SK-N-SH (cell line): ENCODE results near the gene ADCY1. TPM values are rescaled to one million over a fixed set of nuclear protein-coding genes. Genes with fewer than 3 reads are reported as not detected.

ENCODE experiments used
- CTCF ChIA-PET: fragments of 300-600, 350-600 bp; formaldehyde crosslinking; extraction: SDS; loops from one replicate; lab custom pipeline; 2021; lab: Yijun Ruan, JAX
- POLR2A ChIA-PET: fragments of 350-600 bp; sonication (Branson Sonifier 250); formaldehyde crosslinking; extraction: SDS; loops from one replicate; lab custom pipeline; 2020; ENCODE audit warnings: antibody characterized with exemption, inconsistent platforms; lab: Yijun Ruan, JAX
- DNase-seq: peaks from one replicate; pipeline ENCODE4 v3.0.0; 2012
- H2AFZ ChIP-seq: fragments of 200-600 bp; sonication (generic); 2 replicates; pipeline ENCODE4 v1.8.1; 2016; ENCODE audit warnings: antibody characterized with exemption, mild to moderate bottlenecking, low read depth
- H3F3A ChIP-seq: fragments of 200-600 bp; sonication (generic); replicated peaks from 2 replicates; pipeline ENCODE3; 2016; ENCODE audit warnings: antibody characterized with exemption, mild to moderate bottlenecking; ENCODE audit not compliant: insufficient read depth
- H3K27ac ChIP-seq, 2 experiments: fragments of 200-500 bp in 1 of 2; fragments of 200-600 bp in 1 of 2; sonication (Bioruptor generic) in 1 of 2; sonication (generic), shearing (Covaris generic) in 1 of 2; 2 replicates each; pipeline versions ENCODE4 v1.5.1 to v1.6.1; 2014 to 2016; ENCODE audit warnings: low read depth in 2 of 2, inconsistent platforms in 1 of 2, low read length in 1 of 2, mild to moderate bottlenecking in 1 of 2, mixed read lengths in 1 of 2
- H3K27me3 ChIP-seq: fragments of 200-600 bp; sonication (generic), shearing (Covaris generic); 2 replicates; pipeline ENCODE4 v1.6.1; 2016; ENCODE audit warnings: mixed run types; ENCODE audit not compliant: insufficient read depth
- H3K36me3 ChIP-seq, 2 experiments: fragments of 200-500 bp in 1 of 2; fragments of 200-600 bp in 1 of 2; sonication (Bioruptor generic) in 1 of 2; sonication (generic) in 1 of 2; replicated peaks in 1 of 2; 2 replicates each; pipeline versions ENCODE3 to v1.5.1; 2014 to 2016; ENCODE audit warnings: low read length in 1 of 2, mild to moderate bottlenecking in 1 of 2; ENCODE audit not compliant: insufficient read depth in 2 of 2, control insufficient read depth in 1 of 2
- H3K4me1 ChIP-seq, 2 experiments: fragments of 200-500 bp in 1 of 2; fragments of 200-600 bp in 1 of 2; sonication (Bioruptor generic) in 1 of 2; sonication (generic), shearing (Covaris generic) in 1 of 2; 2 replicates each; pipeline versions ENCODE4 v1.5.1 to v1.6.1; 2014 to 2016; ENCODE audit warnings: low read depth in 1 of 2, low read length in 1 of 2, mixed run types in 1 of 2; ENCODE audit not compliant: insufficient read depth in 2 of 2, control insufficient read depth in 1 of 2
- H3K4me2 ChIP-seq: fragments of 200-600 bp; sonication (generic), shearing (Covaris generic); 2 replicates; pipeline ENCODE4 v1.6.1; 2017; ENCODE audit warnings: mixed run types
- H3K4me3 ChIP-seq, 2 experiments: fragments of 200-500 bp in 1 of 2; fragments of 200-600 bp in 1 of 2; sonication (Bioruptor generic) in 1 of 2; sonication (generic), shearing (Covaris generic) in 1 of 2; 2 replicates each; pipeline versions ENCODE4 v1.5.1 to v1.8.1; 2014 to 2016; ENCODE audit warnings: low read depth in 2 of 2, inconsistent platforms in 1 of 2, low read length in 1 of 2, mild to moderate bottlenecking in 1 of 2, mixed read lengths in 1 of 2, moderate library complexity in 1 of 2
- H3K79me2 ChIP-seq: fragments of 200-600 bp; sonication (generic); 2 replicates; pipeline ENCODE4 v1.8.1; 2017; ENCODE audit warnings: mild to moderate bottlenecking; ENCODE audit not compliant: insufficient read depth
- H3K9ac ChIP-seq: fragments of 200-600 bp; sonication (generic); 2 replicates; pipeline ENCODE4 v1.6.1; 2017; ENCODE audit warnings: mixed run types
- H3K9me2 ChIP-seq: fragments of 200-600 bp; sonication (generic); 2 replicates; pipeline ENCODE4 v1.6.1; 2017; ENCODE audit warnings: mixed run types
- H3K9me3 ChIP-seq: fragments of 200-600 bp; sonication (generic); 2 replicates; pipeline ENCODE4 v1.6.1; 2017; ENCODE audit warnings: mixed run types, mild to moderate bottlenecking, moderate library complexity
- H4K20me1 ChIP-seq: fragments of 200-600 bp; sonication (generic); 2 replicates; pipeline ENCODE4 v1.6.1; 2017; ENCODE audit warnings: mild to moderate bottlenecking, mixed run types; ENCODE audit not compliant: insufficient read depth
- CHD2 ChIP-seq: fragments of 150-350 bp; IDR thresholded peaks from 2 replicates; pipeline ENCODE4 v1.6.1; 2018; ENCODE audit warnings: low read length; ENCODE audit not compliant: partially characterized antibody
- CTCF ChIP-seq: fragments of 200-600 bp; sonication (generic); IDR thresholded peaks from 2 replicates; pipeline ENCODE4 v1.6.1; 2017; ENCODE audit warnings: antibody characterized with exemption, mild to moderate bottlenecking, moderate library complexity
- EP300 ChIP-seq, 2 experiments: IDR thresholded peaks; 2 replicates each; pipeline versions ENCODE4 v1.4.0 to v1.6.1; 2012; ENCODE audit warnings: borderline replicate concordance in 1 of 2, low read depth in 1 of 2, low read length in 1 of 2
- EZH2phosphoT487 ChIP-seq: fragments of 200-600 bp; sonication (generic); IDR thresholded peaks from 2 replicates; pipeline ENCODE4 v1.6.1; 2017; ENCODE audit warnings: low read depth, mixed run types, mild to moderate bottlenecking, antibody characterized with exemption, moderate library complexity, borderline replicate concordance
- JUND ChIP-seq: IDR thresholded peaks from 2 replicates; pipeline ENCODE4 v1.4.0; 2012
- NRF1 ChIP-seq: IDR thresholded peaks from 2 replicates; pipeline ENCODE4 v1.6.1; 2012; ENCODE audit warnings: low read depth, mild to moderate bottlenecking, low read length
- POLR2AphosphoS5 ChIP-seq: IDR thresholded peaks from 2 replicates; pipeline ENCODE4 v1.6.1; 2012; ENCODE audit warnings: low read depth, low read length
- RCOR1 ChIP-seq: fragments of 150-350 bp; IDR thresholded peaks from 2 replicates; pipeline ENCODE4 v1.6.1; 2017; ENCODE audit warnings: antibody characterized with exemption, low read length
- REST ChIP-seq: IDR thresholded peaks from 2 replicates; pipeline ENCODE4 v1.6.1; 2012; ENCODE audit warnings: mild to moderate bottlenecking, low read depth, low read length, moderate library complexity
- RXRA ChIP-seq: IDR thresholded peaks from 2 replicates; pipeline ENCODE4 v1.4.0; 2012; ENCODE audit warnings: low read depth, mild to moderate bottlenecking, borderline replicate concordance
- SIN3A ChIP-seq: IDR thresholded peaks from 2 replicates; pipeline ENCODE4 v1.6.1; 2012; ENCODE audit warnings: low read depth, mild to moderate bottlenecking, low read length, moderate library complexity, borderline replicate concordance
- SMC3 ChIP-seq: IDR thresholded peaks from 2 replicates; pipeline ENCODE4 v1.6.1; 2012; ENCODE audit warnings: low read depth, low read length, improper control_type of control experiment
- TAF1 ChIP-seq: IDR thresholded peaks from 2 replicates; pipeline ENCODE4 v1.6.1; 2012; ENCODE audit warnings: low read depth, mild to moderate bottlenecking, low read length, moderate library complexity, borderline replicate concordance
- TEAD4 ChIP-seq: IDR thresholded peaks from 2 replicates; pipeline ENCODE4 v1.4.0; 2012; ENCODE audit warnings: mild to moderate bottlenecking, borderline replicate concordance; ENCODE audit not compliant: insufficient read depth
- USF1 ChIP-seq: IDR thresholded peaks from 2 replicates; pipeline ENCODE4 v1.4.0; 2012; ENCODE audit warnings: low read depth, borderline replicate concordance
- YY1 ChIP-seq: IDR thresholded peaks from 2 replicates; pipeline ENCODE4 v1.4.0; 2012; ENCODE audit warnings: low read depth, mild to moderate bottlenecking
- WGBS: methylation state at CpG from one replicate; pipeline ENCODE4 v1.1.6; 2017; ENCODE audit warnings: low lambda C conversion rate; 5-methylcytosine and 5-hydroxymethylcytosine counted together
- polyA plus RNA-seq, 3 experiments: library from polyadenylated mRNA; depleted of rRNA; stranded (reverse); fragments of >200 nt; gene quantifications; 2 replicates each; pipeline ENCODE4 v1.2.3, GENCODE V29; 2012

ADCY1 gene
- polyA plus RNA-seq, 1 of the 3 experiments (the other 2 are of a cell fraction): 0.16 TPM

- Histone ChIP-seq H3K79me2 (no peaks in the 10 kb centered on the region), H3K36me3 (no peaks in the 10 kb centered on the region), H2AFZ (no peak overlapping the region), H3K4me2 (no peak overlapping the region), H3K9ac (no peak overlapping the region), H3K4me1 (peaks cover 0 to 14% of the 10 kb centered on the region in 2 experiments; a peak in 1 of 4 replicates), H4K20me1 (no peaks in the 10 kb centered on the region), H3K27me3 (no peaks in the 10 kb centered on the region), H3K9me2 (no peaks in the 10 kb centered on the region), H3K4me3 (no peak overlapping the region), H3K9me3 (no peaks in the 10 kb centered on the region), H3F3A (no peaks in the 10 kb centered on the region), H3K27ac (no peak overlapping the region)
- POLR2A ChIA-PET: interaction anchor here (0.5 kb wide), 1 partner anchor 19 kb away, joined by 3 read pairs; no protein-coding TSS in a partner anchor
- 16% methylated on average over 1 of the region's 1 CpG for WGBS
- TF ChIP-seq NRF1 (no peak), REST (no peak), YY1 (no peak), TEAD4 (no peak)
- DNase-seq: no peak
- CTCF ChIA-PET: no interaction called here
Measured at GRCh38 chr7:45660901-45661211, 86.7 kb downstream of the ADCY1 start.

- Histone ChIP-seq H3K4me1 (peaks cover 0 to 14% of the 10 kb centered on the region in 2 experiments; a peak in 1 of 4 replicates), H3K4me3 (no peak overlapping the region), H2AFZ (no peak overlapping the region), H3K79me2 (no peaks in the 10 kb centered on the region)
- POLR2A ChIA-PET: interaction anchor here (0.5 kb wide), 2 partner anchors 20 to 434 kb away, joined by 3 read pairs; no protein-coding TSS in a partner anchor
- no peak for TF ChIP-seq EZH2phosphoT487
- no peak for TF ChIP-seq TAF1
- no peak for TF ChIP-seq RCOR1
- no peak for TF ChIP-seq EP300 (IDR thresholded peaks at IDR 0.05; ENCODE audit: borderline replicate concordance in 1 of 2, low read depth in 1 of 2, low read length in 1 of 2)
- TF ChIP-seq CHD2: no peak
- TF ChIP-seq POLR2AphosphoS5: no peak
- TF ChIP-seq NRF1: no peak
- no peak for TF ChIP-seq CTCF
- no peak for TF ChIP-seq JUND
- TF ChIP-seq RXRA: no peak
- no peak for TF ChIP-seq USF1
- no peak for TF ChIP-seq SIN3A
- no peak for TF ChIP-seq SMC3
- TF ChIP-seq, all 33 proteins: peak for 0
- H3K36me3 ChIP-seq: no peaks in the 10 kb centered on the region
- no peaks in the 10 kb centered on the region for H4K20me1 ChIP-seq
- H3F3A ChIP-seq: no peaks in the 10 kb centered on the region
- no peak for DNase-seq
- 48% methylated on average over 16 of the region's 16 CpGs for WGBS
- H3K9ac ChIP-seq: no peak overlapping the region
- CTCF ChIA-PET: interaction anchor here (0.8 to 2.1 kb wide), 2 partner anchors 15 to 62 kb away, joined by 3 to 13 read pairs; no protein-coding TSS in a partner anchor
- no peak overlapping the region for H3K27ac ChIP-seq
- no peak overlapping the region for H3K4me2 ChIP-seq
- no peaks in the 10 kb centered on the region for H3K9me2 ChIP-seq
- H3K9me3 ChIP-seq: no peaks in the 10 kb centered on the region
- H3K27me3 ChIP-seq: no peaks in the 10 kb centered on the region
Measured at GRCh38 chr7:45661302-45661995, 87.3 kb downstream of the ADCY1 start.
